ENCODE data around the gene PHKA2.

Gene PHKA2

GRCh38 chrX:18927558-18927957, 56.4 kb downstream of the PHKA2 start:
- DNase-seq = no peak

- DNase-seq = no peak
These were observed 59.3 kb downstream of the PHKA2 start for GRCh38 chrX:18924507-18925088.

GRCh38 chrX:18920566-18920965, 63.3 kb downstream of the PHKA2 start:
- no peak for DNase-seq

- no peak for DNase-seq
These were observed 63.8 kb downstream of the PHKA2 start for GRCh38 chrX:18920079-18920478.

GRCh38 chrX:18917831-18918230, 66.1 kb downstream of the PHKA2 start:
- DNase-seq = no peak

GRCh38 chrX:18906286-18906685, 77.6 kb downstream of the PHKA2 start:
- DNase-seq = no peak

- no peak for DNase-seq
These were observed 83.4 kb downstream of the PHKA2 start for GRCh38 chrX:18900401-18900976.

- DNase-seq = no peak
These were observed 84.0 kb downstream of the PHKA2 start for GRCh38 chrX:18899796-18900380.

- DNase-seq = no peak
These were observed 85.4 kb downstream of the PHKA2 start for GRCh38 chrX:18898492-18898891.

- no peak for DNase-seq
These were observed 85.8 kb downstream of the PHKA2 start for GRCh38 chrX:18898091-18898490.

- no peak for DNase-seq
These were observed 86.3 kb downstream of the PHKA2 start for GRCh38 chrX:18897611-18898010.

GRCh38 chrX:18896680-18897544, 87.0 kb downstream of the PHKA2 start:
- no peak for DNase-seq

- DNase-seq = no peak
These were observed 88.5 kb downstream of the PHKA2 start for GRCh38 chrX:18895189-18895951.

GRCh38 chrX:18894156-18894555, 89.8 kb downstream of the PHKA2 start:
- no peak for DNase-seq

GRCh38 chrX:18893536-18893935, 90.4 kb downstream of the PHKA2 start:
- no peak for DNase-seq

GRCh38 chrX:18892899-18893298, 91.0 kb downstream of the PHKA2 start:
- no peak for DNase-seq

GRCh38 chrX:18891548-18891945, 92.4 kb downstream of the PHKA2 start:
- no peak for DNase-seq

GRCh38 chrX:18890724-18891547, 93.0 kb downstream of the PHKA2 start:
- no peak for DNase-seq

- no peak for DNase-seq
These were observed 93.9 kb downstream of the PHKA2 start for GRCh38 chrX:18890049-18890381.

- no peak for DNase-seq
These were observed 94.4 kb downstream of the PHKA2 start for GRCh38 chrX:18889346-18890048.

GRCh38 chrX:18888281-18888680, 95.6 kb downstream of the PHKA2 start:
- no peak for DNase-seq

- DNase-seq = no peak
These were observed 96.1 kb downstream of the PHKA2 start for GRCh38 chrX:18887825-18888212.
